HS-5 (cell line): Measurements from ENCODE around the gene BDH1.
"Not testable (repeated sequence)": the region's sequence is repeated elsewhere in the genome, so short reads cannot be mapped to it uniquely, and the experiment has no call there.

Experiments used
- DNase-seq: peaks from one replicate; pipeline ENCODE4 v3.0.0-alpha.2; 2012; ENCODE audit warnings: low read depth

The BDH1 gene

GRCh38 chr3:197555281-197556261 lies at the start of gene BDH1:
BDH1 (minus strand) TSS chr3:197555968; CDS start chr3:197546443, 9,525 bp downstream.
- DNase-seq = no peak

GRCh38 chr3:197603317-197603933 lies 47.7 kb upstream of the BDH1 start:
- DNase-seq = no peak

GRCh38 chr3:197602351-197602750 lies 46.6 kb upstream of the BDH1 start:
- DNase-seq = not testable (repeated sequence)

- not testable (repeated sequence) for DNase-seq
Measured at GRCh38 chr3:197601566-197601840, 45.7 kb upstream of the BDH1 start.

- DNase-seq = no peak
Measured at GRCh38 chr3:197600796-197601565, 45.2 kb upstream of the BDH1 start.

- DNase-seq = peak; percentile 26
Measured at GRCh38 chr3:197599089-197599765, 43.5 kb upstream of the BDH1 start.

GRCh38 chr3:197598404-197598980 lies 42.7 kb upstream of the BDH1 start:
- DNase-seq = no peak

GRCh38 chr3:197597335-197597734 lies 41.6 kb upstream of the BDH1 start:
- DNase-seq = no peak

- DNase-seq = no peak
Measured at GRCh38 chr3:197595470-197596185, 39.9 kb upstream of the BDH1 start.

GRCh38 chr3:197593046-197593380 lies 37.2 kb upstream of the BDH1 start:
- no peak for DNase-seq

- DNase-seq = no peak
Measured at GRCh38 chr3:197592361-197593045, 36.7 kb upstream of the BDH1 start.

- DNase-seq = no peak
Measured at GRCh38 chr3:197591816-197592215, 36.0 kb upstream of the BDH1 start.

GRCh38 chr3:197590313-197590962 lies 34.7 kb upstream of the BDH1 start:
- no peak for DNase-seq

GRCh38 chr3:197589545-197589944 lies 33.8 kb upstream of the BDH1 start:
- DNase-seq = no peak

GRCh38 chr3:197586768-197587167 lies 31.0 kb upstream of the BDH1 start:
- not testable (repeated sequence) for DNase-seq

GRCh38 chr3:197586181-197586580 lies 30.4 kb upstream of the BDH1 start:
- DNase-seq = no peak

GRCh38 chr3:197584733-197585132 lies 29.0 kb upstream of the BDH1 start:
- DNase-seq = no peak

GRCh38 chr3:197583371-197583770 lies 27.6 kb upstream of the BDH1 start:
- DNase-seq = no peak

- no peak for DNase-seq
Measured at GRCh38 chr3:197580253-197580691, 24.5 kb upstream of the BDH1 start.

GRCh38 chr3:197578376-197578775 lies 22.6 kb upstream of the BDH1 start:
- DNase-seq = no peak
